ENCODE measurements around the gene TTC32. TPM values are rescaled to one million over a fixed set of nuclear protein-coding genes. Genes with fewer than 3 reads are reported as not detected.

Gene TTC32
- total RNA-seq, 1 experiment from 2014 or later: 12.7 TPM

DNA sequence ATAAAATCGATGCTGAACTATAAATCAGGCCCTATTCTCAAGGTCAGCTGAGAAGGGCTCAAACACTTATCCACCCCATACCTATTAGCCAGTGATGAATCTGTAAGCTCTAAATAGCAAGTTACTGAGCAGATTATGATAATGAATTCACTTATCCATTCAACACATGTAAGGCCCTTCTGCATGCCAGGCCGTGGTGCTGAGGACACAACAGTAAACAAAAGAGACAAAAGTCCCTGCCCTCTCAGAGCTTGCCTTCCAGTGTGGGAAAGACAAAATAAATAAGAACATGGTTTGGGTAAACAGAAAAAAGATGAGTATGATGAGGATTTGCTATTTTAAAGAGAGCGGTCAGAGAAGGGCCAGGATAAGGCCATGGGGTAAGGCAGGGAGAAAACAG, 11.7 kb downstream of the TTC32 start:
- Histone ChIP-seq H3K9me3 (ENCODE audit: control insufficient read depth, insufficient read depth, low read depth, low read length) (no peaks in the 10 kb centered on the region), H3K36me3 (ENCODE audit: control insufficient read depth, insufficient read depth, low read length) (no peaks in the 10 kb centered on the region), H3K27ac (ENCODE audit: low read length) (no peak overlapping the region), H3K4me1 (ENCODE audit: control insufficient read depth, insufficient read depth, low read length) (no peaks in the 10 kb centered on the region; the same call in 1 of the 2 replicates), H3K27me3 (ENCODE audit: control insufficient read depth, insufficient read depth, low read length) (no peaks in the 10 kb centered on the region), H3K4me3 (ENCODE audit: low read depth in 2 of 2, low read length in 2 of 2) (no peak overlapping the region)
- intact Hi-C loops (cut with micrococcal nuclease; ENCODE audit: unreplicated experiment): no loop called here
- TF ChIP-seq TCF7L2 (IDR thresholded peaks at IDR 0.05; ENCODE audit: low read depth, low read length) (no peak), POLR2AphosphoS5 (IDR thresholded peaks at IDR 0.05; ENCODE audit: low read depth, low read length) (no peak), SIN3A (IDR thresholded peaks at IDR 0.05; ENCODE audit: borderline replicate concordance, insufficient read depth, low read depth, low read length) (no peak)
- TF ChIP-seq, protein P1, sequence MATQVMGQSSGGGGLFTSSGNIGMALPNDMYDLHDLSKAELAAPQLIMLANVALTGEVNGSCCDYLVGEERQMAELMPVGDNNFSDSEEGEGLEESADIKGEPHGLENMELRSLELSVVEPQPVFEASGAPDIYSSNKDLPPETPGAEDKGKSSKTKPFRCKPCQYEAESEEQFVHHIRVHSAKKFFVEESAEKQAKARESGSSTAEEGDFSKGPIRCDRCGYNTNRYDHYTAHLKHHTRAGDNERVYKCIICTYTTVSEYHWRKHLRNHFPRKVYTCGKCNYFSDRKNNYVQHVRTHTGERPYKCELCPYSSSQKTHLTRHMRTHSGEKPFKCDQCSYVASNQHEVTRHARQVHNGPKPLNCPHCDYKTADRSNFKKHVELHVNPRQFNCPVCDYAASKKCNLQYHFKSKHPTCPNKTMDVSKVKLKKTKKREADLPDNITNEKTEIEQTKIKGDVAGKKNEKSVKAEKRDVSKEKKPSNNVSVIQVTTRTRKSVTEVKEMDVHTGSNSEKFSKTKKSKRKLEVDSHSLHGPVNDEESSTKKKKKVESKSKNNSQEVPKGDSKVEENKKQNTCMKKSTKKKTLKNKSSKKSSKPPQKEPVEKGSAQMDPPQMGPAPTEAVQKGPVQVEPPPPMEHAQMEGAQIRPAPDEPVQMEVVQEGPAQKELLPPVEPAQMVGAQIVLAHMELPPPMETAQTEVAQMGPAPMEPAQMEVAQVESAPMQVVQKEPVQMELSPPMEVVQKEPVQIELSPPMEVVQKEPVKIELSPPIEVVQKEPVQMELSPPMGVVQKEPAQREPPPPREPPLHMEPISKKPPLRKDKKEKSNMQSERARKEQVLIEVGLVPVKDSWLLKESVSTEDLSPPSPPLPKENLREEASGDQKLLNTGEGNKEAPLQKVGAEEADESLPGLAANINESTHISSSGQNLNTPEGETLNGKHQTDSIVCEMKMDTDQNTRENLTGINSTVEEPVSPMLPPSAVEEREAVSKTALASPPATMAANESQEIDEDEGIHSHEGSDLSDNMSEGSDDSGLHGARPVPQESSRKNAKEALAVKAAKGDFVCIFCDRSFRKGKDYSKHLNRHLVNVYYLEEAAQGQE (IDR thresholded peaks at IDR 0.05; ENCODE audit: insufficient read depth in 1 of 2, low read depth in 2 of 2, low read length in 1 of 2): no peak
- TF ChIP-seq, protein P2, sequence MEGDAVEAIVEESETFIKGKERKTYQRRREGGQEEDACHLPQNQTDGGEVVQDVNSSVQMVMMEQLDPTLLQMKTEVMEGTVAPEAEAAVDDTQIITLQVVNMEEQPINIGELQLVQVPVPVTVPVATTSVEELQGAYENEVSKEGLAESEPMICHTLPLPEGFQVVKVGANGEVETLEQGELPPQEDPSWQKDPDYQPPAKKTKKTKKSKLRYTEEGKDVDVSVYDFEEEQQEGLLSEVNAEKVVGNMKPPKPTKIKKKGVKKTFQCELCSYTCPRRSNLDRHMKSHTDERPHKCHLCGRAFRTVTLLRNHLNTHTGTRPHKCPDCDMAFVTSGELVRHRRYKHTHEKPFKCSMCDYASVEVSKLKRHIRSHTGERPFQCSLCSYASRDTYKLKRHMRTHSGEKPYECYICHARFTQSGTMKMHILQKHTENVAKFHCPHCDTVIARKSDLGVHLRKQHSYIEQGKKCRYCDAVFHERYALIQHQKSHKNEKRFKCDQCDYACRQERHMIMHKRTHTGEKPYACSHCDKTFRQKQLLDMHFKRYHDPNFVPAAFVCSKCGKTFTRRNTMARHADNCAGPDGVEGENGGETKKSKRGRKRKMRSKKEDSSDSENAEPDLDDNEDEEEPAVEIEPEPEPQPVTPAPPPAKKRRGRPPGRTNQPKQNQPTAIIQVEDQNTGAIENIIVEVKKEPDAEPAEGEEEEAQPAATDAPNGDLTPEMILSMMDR (IDR thresholded peaks at IDR 0.05): no peak
- no peak for ATAC-seq
- POLR2A ChIA-PET: no interaction called here
- no peak for DNase-seq (ENCODE audit: low read depth, low spot score)
- in situ Hi-C loops (cut with HindIII; ENCODE audit: low pct_unique_long_range_greater_than_20kb, low sequenced_read_pairs): no loop called here
- CTCF ChIA-PET: no interaction called here
- no TSS peak for BruUV-seq (replicated peaks)

DNA sequence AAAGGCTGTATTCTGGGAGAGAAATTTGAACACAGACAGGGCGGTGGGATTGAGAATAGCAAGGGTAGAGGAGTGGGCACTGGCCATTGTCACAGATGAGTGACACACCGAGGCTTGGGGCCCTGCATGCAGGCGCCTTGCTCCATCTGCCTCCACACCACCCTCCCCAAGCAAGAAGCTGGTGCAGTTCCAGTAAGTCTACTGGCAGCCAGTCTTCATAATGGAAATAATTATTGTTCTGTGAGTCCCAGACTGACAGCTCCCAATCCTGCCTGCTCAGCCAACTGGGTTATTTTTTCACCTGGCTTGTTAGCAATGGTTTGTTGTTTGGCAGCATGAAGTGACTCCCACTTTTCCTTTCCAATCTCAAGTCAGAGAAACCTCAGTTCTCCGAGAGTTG, 13.0 kb downstream of the TTC32 start:
- no peak for ATAC-seq
- in situ Hi-C loops (cut with HindIII; ENCODE audit: low pct_unique_long_range_greater_than_20kb, low sequenced_read_pairs): no loop called here

More for the DNA sequence above, 13.0 kb downstream of the TTC32 start:
- BruUV-seq (replicated peaks): no TSS peak
- H3K9me3 ChIP-seq (ENCODE audit: control insufficient read depth, insufficient read depth, low read depth, low read length): no peaks in the 10 kb centered on the region
- H3K36me3 ChIP-seq (ENCODE audit: control insufficient read depth, insufficient read depth, low read length): no peaks in the 10 kb centered on the region
- H3K4me1 ChIP-seq (ENCODE audit: control insufficient read depth, insufficient read depth, low read length): no peaks in the 10 kb centered on the region; the same call in 1 of the 2 replicates
- ChIA-PET POLR2A (no interaction called here), CTCF (no interaction called here)
- intact Hi-C loops (cut with micrococcal nuclease; ENCODE audit: unreplicated experiment): no loop called here
- TF ChIP-seq, protein P1 (IDR thresholded peaks at IDR 0.05; ENCODE audit: insufficient read depth in 1 of 2, low read depth in 2 of 2, low read length in 1 of 2): no peak
- no peak for TF ChIP-seq POLR2AphosphoS5 (IDR thresholded peaks at IDR 0.05; ENCODE audit: low read depth, low read length)
- no peak for TF ChIP-seq TCF7L2 (IDR thresholded peaks at IDR 0.05; ENCODE audit: low read depth, low read length)
- H3K27me3 ChIP-seq (ENCODE audit: control insufficient read depth, insufficient read depth, low read length): no peaks in the 10 kb centered on the region
- H3K4me3 ChIP-seq (ENCODE audit: low read depth in 2 of 2, low read length in 2 of 2): no peak overlapping the region
- H3K27ac ChIP-seq (ENCODE audit: low read length): no peak overlapping the region
- DNase-seq (ENCODE audit: low read depth, low spot score): no peak
